Vagina (tissue), 2 donors: ENCODE data around the gene CBY3.

ENCODE experiments used
- POLR2A ChIP-seq, 2 donors: fragments of 450-650 bp; IDR thresholded peaks; one replicate each; pipeline ENCODE4 v1.6.1; 2017; ENCODE audit warnings: antibody characterized with exemption in 2 of 2, mild to moderate bottlenecking in 2 of 2, moderate library complexity in 2 of 2
- POLR2AphosphoS5 ChIP-seq, 2 donors: sonication (generic); formaldehyde crosslinking; IDR thresholded peaks; one replicate each; pipeline ENCODE4 v1.9.0; 2017; ENCODE audit warnings: antibody characterized with exemption in 2 of 2, mild to moderate bottlenecking in 2 of 2, low read depth in 1 of 2; ENCODE audit not compliant: insufficient read depth in 1 of 2
- TF ChIP-seq, protein P1 (sequence below), 3 experiments: fragments of 450-650 bp in 2 of 3; fragments of 200-600 bp in 1 of 3; sonication (generic) in 1 of 3; IDR thresholded peaks; one replicate each; pipeline ENCODE4 v1.5.1; 2017 to 2019; ENCODE audit warnings: antibody characterized with exemption in 3 of 3, mild to moderate bottlenecking in 2 of 3, moderate library complexity in 2 of 3

DNA sequence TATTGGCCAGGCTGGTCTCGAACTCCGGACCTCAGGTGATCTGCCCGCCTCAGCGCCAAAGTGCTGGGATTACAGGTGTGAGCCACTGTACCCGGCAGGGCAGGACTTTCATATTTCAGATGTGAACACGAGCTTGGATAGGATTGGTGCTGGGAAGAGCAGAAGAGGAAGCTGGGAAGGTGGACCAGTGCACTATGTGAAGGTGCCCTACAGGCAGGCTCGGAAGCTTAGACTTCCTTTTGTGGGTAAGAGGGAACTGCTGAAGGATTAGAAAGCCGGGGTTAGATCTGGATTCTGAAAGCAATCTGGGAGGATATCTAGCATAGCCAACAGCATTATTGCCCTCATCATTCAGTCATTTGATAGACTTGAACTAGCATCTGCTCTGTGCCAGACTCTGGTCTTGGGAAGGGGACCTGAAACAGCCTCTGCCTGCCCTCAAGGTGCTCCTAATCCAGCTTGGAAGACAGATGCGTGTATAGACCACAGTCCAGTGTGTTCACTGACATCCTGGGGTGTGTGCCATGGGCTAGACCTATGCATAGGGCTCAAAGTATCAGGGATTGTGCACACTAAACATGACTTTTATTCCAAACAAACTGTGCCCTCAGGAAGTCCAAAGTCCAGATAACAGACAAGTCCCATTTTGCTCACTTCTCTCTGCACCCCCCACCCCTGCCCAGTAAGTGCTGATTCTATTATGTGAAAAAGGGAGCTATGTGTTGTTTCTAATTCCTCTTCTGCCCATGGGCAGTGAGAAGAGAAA lies 637 bp downstream of the CBY3 start:
- TF ChIP-seq POLR2A (IDR thresholded peaks at IDR 0.05) (no peak), POLR2AphosphoS5 (IDR thresholded peaks at IDR 0.05; ENCODE audit: insufficient read depth in 1 of 2, low read depth in 1 of 2) (no peak)
- TF ChIP-seq, protein P1, sequence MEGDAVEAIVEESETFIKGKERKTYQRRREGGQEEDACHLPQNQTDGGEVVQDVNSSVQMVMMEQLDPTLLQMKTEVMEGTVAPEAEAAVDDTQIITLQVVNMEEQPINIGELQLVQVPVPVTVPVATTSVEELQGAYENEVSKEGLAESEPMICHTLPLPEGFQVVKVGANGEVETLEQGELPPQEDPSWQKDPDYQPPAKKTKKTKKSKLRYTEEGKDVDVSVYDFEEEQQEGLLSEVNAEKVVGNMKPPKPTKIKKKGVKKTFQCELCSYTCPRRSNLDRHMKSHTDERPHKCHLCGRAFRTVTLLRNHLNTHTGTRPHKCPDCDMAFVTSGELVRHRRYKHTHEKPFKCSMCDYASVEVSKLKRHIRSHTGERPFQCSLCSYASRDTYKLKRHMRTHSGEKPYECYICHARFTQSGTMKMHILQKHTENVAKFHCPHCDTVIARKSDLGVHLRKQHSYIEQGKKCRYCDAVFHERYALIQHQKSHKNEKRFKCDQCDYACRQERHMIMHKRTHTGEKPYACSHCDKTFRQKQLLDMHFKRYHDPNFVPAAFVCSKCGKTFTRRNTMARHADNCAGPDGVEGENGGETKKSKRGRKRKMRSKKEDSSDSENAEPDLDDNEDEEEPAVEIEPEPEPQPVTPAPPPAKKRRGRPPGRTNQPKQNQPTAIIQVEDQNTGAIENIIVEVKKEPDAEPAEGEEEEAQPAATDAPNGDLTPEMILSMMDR (IDR thresholded peaks at IDR 0.05), result no peak
